PFSK-1 (cell line): ENCODE measurements around the gene RNF126.

Source experiments
- FOXP2 ChIP-seq: optimal IDR thresholded peaks from 2 replicates; pipeline ENCODE3; 2011; ENCODE audit warnings: borderline replicate concordance, control low read depth, inconsistent platforms; ENCODE audit not compliant: insufficient read depth; ENCODE audit errors: extremely low read length, extremely low read depth
- POLR2AphosphoS5 ChIP-seq: IDR thresholded peaks from 2 replicates; pipeline ENCODE4 v1.6.1; 2012; ENCODE audit warnings: low read depth, mild to moderate bottlenecking, control low read depth, low read length, moderate library complexity
- SIN3A ChIP-seq: IDR thresholded peaks from 2 replicates; pipeline ENCODE4 v1.6.1; 2012; ENCODE audit warnings: mild to moderate bottlenecking, low read length, moderate library complexity, borderline replicate concordance; ENCODE audit not compliant: insufficient read depth
- TAF1 ChIP-seq: IDR thresholded peaks from 2 replicates; pipeline ENCODE4 v1.6.1; 2012; ENCODE audit warnings: low read length, control low read depth, borderline replicate concordance; ENCODE audit not compliant: insufficient read depth
- TF ChIP-seq, protein P1 (sequence below), 2 experiments: IDR thresholded peaks; 2 replicates each; pipeline versions ENCODE4 v1.6.1 to v1.8.0; 2011 to 2012; ENCODE audit warnings: low read depth in 2 of 2, low read length in 2 of 2, control low read depth in 1 of 2, inconsistent platforms in 1 of 2, mild to moderate bottlenecking in 1 of 2, moderate library complexity in 1 of 2; ENCODE audit not compliant: insufficient read depth in 1 of 2

RNF126 gene

DNA sequence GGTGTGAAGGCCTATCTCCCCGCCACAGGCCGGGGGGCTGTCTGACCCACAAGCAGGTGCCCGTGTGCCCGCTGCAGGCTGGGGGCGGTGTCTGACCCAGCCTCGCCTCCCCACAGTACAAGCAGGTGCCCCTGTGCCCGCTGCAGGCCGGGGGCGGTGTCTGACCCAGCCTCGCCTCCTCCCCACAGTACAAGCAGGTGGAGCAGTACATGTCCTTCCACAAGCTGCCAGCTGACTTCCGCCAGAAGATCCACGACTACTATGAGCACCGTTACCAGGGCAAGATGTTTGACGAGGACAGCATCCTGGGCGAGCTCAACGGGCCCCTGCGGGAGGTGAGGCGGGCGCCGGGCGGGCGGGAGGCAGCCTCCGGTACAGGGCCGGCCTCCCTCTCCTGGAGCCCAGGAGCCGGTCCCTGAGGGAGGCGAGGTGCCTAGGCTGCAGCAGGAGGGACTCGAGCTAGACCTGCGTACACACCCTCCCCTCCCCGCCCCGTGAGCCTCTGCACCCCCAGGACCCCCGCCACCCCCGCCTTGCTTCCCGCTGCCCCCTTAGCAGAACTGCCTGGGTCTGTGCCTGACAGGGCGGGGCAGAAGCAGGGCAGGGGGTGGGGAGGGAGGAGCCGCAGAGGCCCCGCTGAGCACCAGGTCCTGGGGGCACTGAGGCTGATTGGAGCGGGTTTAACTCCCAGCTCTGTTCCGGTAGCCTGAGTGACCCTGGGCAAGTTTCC lies 52.8 kb downstream of the RNF126 start:
- TF ChIP-seq SIN3A = no peak
- TF ChIP-seq TAF1 = no peak
- TF ChIP-seq FOXP2 = no peak
- no peak for TF ChIP-seq POLR2AphosphoS5
- TF ChIP-seq, protein P1, sequence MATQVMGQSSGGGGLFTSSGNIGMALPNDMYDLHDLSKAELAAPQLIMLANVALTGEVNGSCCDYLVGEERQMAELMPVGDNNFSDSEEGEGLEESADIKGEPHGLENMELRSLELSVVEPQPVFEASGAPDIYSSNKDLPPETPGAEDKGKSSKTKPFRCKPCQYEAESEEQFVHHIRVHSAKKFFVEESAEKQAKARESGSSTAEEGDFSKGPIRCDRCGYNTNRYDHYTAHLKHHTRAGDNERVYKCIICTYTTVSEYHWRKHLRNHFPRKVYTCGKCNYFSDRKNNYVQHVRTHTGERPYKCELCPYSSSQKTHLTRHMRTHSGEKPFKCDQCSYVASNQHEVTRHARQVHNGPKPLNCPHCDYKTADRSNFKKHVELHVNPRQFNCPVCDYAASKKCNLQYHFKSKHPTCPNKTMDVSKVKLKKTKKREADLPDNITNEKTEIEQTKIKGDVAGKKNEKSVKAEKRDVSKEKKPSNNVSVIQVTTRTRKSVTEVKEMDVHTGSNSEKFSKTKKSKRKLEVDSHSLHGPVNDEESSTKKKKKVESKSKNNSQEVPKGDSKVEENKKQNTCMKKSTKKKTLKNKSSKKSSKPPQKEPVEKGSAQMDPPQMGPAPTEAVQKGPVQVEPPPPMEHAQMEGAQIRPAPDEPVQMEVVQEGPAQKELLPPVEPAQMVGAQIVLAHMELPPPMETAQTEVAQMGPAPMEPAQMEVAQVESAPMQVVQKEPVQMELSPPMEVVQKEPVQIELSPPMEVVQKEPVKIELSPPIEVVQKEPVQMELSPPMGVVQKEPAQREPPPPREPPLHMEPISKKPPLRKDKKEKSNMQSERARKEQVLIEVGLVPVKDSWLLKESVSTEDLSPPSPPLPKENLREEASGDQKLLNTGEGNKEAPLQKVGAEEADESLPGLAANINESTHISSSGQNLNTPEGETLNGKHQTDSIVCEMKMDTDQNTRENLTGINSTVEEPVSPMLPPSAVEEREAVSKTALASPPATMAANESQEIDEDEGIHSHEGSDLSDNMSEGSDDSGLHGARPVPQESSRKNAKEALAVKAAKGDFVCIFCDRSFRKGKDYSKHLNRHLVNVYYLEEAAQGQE (IDR thresholded peaks at IDR 0.05; ENCODE audit: insufficient read depth in 1 of 2, low read depth in 2 of 2, low read length in 2 of 2) = no peak

DNA sequence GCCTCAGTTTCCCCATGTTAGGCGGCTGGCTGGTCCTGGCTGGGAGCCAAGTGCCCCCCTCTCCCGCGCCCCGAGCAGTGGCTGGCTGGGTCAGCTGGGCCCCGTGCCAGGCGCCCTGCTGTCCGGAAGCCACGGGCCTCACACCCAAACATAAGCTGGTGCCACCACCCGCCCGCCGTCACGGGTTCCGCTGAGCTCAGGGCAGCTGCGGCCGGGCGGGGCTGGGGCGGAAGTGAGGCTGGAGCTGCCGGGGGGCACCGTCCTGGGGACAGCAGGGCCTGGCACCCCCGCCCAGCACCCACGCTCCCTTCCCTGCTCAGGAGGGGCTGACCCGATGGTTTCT lies 54.0 kb downstream of the RNF126 start:
- TF ChIP-seq SIN3A = no peak
- TF ChIP-seq POLR2AphosphoS5 = no peak
- TF ChIP-seq, protein P1 (IDR thresholded peaks at IDR 0.05; ENCODE audit: insufficient read depth in 1 of 2, low read depth in 2 of 2, low read length in 2 of 2) = no peak
- TF ChIP-seq FOXP2 = no peak
- TF ChIP-seq TAF1 = no peak

DNA sequence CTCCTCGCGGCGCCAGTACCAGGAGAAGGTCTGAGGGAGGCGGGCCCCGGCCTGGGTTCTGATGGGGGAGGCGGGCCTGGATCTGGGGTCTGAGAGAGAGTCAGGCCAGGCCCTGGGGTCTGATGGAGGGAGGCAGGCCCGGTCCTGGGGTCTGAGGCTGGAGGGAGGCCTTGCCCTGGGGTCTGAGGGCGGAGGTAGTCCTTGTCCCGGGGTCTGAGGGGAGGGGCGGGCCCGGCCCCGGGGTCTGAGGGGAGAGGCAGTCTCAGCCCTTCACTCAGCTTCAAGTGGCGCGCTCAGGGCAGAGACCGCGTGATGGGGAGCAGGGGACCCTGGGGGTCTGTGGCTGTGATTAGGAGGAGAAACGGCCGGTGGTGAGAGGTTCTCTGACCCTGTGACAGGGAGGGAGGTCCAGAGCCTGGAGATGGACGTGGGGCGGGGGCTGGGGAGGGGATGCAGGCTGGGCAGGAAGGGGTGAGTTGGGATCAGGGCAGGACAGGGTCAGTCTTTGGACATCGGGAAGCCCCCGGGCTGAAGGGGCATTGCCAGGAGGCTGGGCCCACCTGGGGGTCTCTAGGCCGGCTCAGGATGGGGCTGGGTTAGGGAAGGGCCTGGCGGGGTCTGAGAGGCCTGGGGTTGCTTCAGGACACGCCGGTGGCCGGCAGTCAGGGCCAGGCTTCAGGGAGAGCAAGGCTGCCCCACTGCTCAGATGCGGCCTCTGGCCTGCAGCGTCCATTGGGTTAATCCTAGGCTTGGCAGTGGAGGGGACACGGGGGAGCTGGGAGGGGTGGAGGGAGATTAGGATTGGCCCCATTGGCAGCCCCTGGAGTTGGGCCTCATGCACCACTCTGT lies 54.6 kb downstream of the RNF126 start:
- TF ChIP-seq, protein P1 (IDR thresholded peaks at IDR 0.05; ENCODE audit: insufficient read depth in 1 of 2, low read depth in 2 of 2, low read length in 2 of 2) = no peak
- no peak for TF ChIP-seq FOXP2
- no peak for TF ChIP-seq TAF1

DNA sequence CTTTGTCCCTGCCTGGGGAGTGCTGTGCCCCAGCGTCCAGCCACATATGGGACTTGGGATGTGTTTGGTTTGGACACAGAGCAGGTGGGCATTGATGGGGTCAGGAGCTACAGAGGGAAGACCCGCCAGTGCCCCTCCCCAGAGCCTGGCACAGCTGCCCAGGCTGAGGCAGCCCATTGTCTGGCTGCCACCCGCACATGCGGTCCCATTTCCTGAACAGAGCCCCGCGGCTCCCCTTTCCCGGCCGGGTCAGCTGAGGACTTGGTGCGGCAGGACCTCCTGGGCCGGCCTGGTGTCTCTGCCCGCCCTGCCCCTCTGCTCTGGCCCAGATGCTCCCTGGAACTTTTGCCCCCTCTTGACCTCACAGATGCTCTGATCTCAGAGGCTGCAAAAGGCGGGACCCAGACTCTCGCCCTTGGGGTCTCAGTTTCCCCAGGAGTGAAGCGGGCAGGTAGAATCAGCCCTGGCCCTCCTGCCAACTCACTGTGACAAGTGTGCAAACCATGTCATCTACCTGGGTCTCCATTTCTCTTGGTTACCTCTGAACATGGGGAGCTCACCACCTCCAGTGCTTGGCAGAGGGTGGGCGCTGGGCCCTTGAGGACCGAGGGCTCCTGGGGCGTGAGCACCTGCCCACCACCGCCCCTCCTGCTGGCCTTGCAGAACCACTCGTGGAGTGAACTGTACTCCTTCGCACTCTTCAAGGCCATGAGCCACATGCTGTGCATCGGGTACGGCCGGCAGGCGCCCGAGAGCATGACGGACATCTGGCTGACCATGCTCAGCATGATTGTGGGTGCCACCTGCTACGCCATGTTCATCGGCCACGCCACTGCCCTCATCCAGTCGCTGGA lies 55.5 kb downstream of the RNF126 start:
- TF ChIP-seq FOXP2 = no peak

DNA sequence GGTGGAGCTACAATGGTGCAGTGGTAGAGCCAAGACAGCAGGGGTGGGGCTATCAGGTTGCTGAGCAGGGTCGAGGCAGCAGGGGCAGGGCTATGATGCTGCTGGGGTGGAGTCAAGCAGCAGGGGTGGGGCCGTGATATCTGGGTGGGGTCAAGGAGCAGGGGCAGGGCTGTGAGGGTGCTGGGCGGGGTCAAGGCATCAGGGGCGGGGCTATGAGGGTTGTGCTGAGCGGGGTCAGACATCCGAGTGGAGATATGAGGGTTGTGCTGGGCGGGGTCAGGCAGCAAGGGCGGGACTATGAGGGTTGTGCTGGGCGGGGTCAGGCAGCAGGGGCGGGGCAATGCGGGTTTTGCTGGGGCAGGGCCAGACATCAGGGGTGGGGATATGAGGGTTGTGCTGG lies 58.7 kb downstream of the RNF126 start:
- TF ChIP-seq SIN3A (no peak), POLR2AphosphoS5 (no peak)
